Measurements from ENCODE around the gene AIDA.

Gene AIDA

DNA sequence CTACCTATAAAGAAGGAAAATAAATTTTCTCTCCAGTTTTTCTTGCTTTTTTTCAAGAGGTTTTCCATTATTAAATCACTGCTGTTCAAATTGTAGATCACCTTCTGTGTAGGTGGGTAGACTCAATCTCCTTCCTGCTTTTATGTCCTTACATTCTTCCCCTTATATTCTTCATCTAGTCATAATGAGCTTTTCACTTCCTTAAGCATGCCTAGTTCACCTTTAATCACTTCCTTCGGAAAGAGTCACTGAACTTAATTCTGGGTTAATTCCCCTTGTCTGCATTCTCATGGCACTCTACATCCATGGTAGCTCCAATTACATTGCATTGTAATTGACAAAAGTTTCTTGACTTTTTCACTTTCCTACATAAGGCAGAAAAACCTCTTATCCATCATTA, 18.6 kb upstream of the AIDA start:
- TF ChIP-seq, protein P1, sequence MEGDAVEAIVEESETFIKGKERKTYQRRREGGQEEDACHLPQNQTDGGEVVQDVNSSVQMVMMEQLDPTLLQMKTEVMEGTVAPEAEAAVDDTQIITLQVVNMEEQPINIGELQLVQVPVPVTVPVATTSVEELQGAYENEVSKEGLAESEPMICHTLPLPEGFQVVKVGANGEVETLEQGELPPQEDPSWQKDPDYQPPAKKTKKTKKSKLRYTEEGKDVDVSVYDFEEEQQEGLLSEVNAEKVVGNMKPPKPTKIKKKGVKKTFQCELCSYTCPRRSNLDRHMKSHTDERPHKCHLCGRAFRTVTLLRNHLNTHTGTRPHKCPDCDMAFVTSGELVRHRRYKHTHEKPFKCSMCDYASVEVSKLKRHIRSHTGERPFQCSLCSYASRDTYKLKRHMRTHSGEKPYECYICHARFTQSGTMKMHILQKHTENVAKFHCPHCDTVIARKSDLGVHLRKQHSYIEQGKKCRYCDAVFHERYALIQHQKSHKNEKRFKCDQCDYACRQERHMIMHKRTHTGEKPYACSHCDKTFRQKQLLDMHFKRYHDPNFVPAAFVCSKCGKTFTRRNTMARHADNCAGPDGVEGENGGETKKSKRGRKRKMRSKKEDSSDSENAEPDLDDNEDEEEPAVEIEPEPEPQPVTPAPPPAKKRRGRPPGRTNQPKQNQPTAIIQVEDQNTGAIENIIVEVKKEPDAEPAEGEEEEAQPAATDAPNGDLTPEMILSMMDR (IDR thresholded peaks at IDR 0.05), result no peak
- no peak overlapping the region for H3K4me3 ChIP-seq
- H3K4me1 ChIP-seq, result no peaks in the 10 kb centered on the region
- no peak overlapping the region for H3K27ac ChIP-seq
- peaks cover 91 to 99% (median 93%) of the 10 kb centered on the region in 3 donors for H3K36me3 ChIP-seq
- DNase-seq, result no peak
- no peaks in the 10 kb centered on the region for H3K9me3 ChIP-seq
- H3K27me3 ChIP-seq, result no peaks in the 10 kb centered on the region
- intact Hi-C loops (cut with DNase I; ENCODE audit: low total_unique reads), result loop anchor here (10.0 kb wide), 1 partner anchor 76 kb away; no protein-coding TSS in a partner anchor

DNA sequence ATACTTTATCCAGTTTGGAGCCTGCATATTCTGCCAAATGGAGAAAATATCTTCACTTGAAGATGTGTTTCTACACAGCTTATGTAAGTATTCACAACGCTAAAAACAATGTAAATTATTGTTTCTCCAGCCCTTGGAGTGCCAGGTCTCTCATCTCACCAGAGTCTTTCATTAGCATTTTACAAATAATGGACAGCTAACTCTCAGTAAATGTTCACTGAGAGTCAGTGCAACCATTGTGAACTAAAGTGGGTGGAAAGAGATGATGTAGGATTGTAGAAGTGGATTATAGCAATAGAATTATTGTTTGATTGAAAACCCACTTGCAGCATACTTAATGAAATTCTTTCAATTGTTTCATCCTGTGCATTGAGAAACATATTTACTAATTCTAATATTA, 16.5 kb upstream of the AIDA start:
- TF ChIP-seq, protein P1 (IDR thresholded peaks at IDR 0.05), result no peak
- no peak overlapping the region for H3K4me3 ChIP-seq
- no peaks in the 10 kb centered on the region for H3K27me3 ChIP-seq
- no peak for DNase-seq
- H3K4me1 ChIP-seq, result no peaks in the 10 kb centered on the region
- H3K36me3 ChIP-seq, result peaks cover 93 to 100% (median 95%) of the 10 kb centered on the region in 3 donors
- no peaks in the 10 kb centered on the region for H3K9me3 ChIP-seq
- H3K27ac ChIP-seq, result no peak overlapping the region
- intact Hi-C loops (cut with DNase I; ENCODE audit: low total_unique reads), result no loop called here

DNA sequence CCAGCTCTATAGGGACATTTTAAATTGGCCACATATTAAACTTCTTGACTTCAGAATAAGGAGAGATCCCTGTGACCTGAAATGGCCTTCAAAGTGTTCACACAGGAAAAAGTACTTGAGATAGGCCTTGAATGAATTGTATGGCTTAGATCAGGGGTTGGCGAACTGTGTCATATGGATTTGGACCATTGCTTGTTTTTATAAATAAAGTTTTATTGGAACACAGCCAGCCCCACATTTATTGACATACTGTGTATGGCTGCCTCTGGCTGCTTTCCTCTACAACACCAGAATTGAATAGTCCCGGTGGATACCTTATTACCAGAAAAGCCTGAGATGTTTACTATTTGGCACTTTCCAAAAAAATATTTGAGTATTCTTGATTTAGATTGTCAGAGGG, 4.1 kb upstream of the AIDA start:
- intact Hi-C loops (cut with DNase I; ENCODE audit: low total_unique reads), result loop anchor here (10.0 kb wide), 1 partner anchor 72 kb away; no protein-coding TSS in a partner anchor
- no peak for DNase-seq
- TF ChIP-seq, protein P1 (IDR thresholded peaks at IDR 0.05), result no peak
- Histone ChIP-seq H3K27ac (no peak overlapping the region), H3K27me3 (no peaks in the 10 kb centered on the region), H3K36me3 (peaks cover 41 to 58% (median 48%) of the 10 kb centered on the region in 3 donors), H3K9me3 (no peaks in the 10 kb centered on the region), H3K4me1 (peaks cover 0 to 15% (median 3%) of the 10 kb centered on the region in 4 donors), H3K4me3 (no peak overlapping the region)

DNA sequence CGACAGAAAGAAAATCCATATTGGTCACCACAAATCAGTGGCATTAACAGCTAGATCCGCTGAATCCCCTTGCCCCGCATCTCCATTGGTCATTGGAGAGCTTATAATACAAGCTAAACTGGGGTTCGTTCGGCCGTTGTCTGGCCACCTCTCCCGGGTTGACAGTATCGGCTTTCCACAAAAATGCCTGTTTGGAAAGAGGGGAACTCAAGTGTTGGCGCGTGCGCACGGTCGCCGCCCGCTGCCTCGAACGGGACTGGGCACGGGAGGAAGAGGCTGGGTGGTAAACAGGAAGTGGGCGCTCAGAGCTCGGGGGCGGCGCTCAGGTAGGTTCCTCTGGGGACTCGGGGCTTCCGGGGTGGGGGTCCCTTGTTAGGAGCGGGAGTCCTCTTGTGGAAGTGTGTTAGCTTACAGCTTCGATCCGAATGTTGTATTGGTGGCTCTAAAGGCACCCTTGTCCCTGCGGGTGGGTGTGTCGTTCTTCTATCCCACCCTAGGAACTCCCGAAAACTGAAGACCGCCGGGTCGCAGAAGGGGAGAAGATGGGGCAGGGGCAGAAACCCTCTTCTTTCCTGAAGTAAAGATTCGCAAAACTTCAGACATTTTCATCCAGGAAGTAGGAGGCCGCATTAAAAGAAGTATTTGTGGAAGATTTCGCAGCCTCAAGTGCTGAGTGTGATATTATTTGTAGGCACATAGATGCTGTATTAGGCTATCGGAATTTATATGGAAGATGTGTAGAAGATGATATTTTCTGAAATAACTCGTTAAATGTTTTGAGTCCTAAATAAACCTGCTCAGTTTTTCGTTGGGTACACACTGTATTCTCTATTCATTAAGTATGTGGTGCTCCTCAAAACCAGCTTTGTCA, 1.0 kb upstream of the AIDA start:
- peaks cover 14 to 29% (median 20%) of the 10 kb centered on the region in 3 donors for H3K36me3 ChIP-seq
- H3K4me1 ChIP-seq, result peaks cover 0 to 35% (median 19%) of the 10 kb centered on the region in 4 donors
- H3K27me3 ChIP-seq, result no peaks in the 10 kb centered on the region
- peak overlapping the region; percentile 67 to 74 for H3K4me3 ChIP-seq
- no peaks in the 10 kb centered on the region for H3K9me3 ChIP-seq
- TF ChIP-seq, protein P1 (IDR thresholded peaks at IDR 0.05), result no peak
- peak overlapping the region; percentile 95 for H3K27ac ChIP-seq
- peak; percentile 96 to 98 for DNase-seq
- intact Hi-C loops (cut with DNase I; ENCODE audit: low total_unique reads), result loop anchor here (10.0 kb wide), 1 partner anchor 69 kb away; no protein-coding TSS in a partner anchor

DNA sequence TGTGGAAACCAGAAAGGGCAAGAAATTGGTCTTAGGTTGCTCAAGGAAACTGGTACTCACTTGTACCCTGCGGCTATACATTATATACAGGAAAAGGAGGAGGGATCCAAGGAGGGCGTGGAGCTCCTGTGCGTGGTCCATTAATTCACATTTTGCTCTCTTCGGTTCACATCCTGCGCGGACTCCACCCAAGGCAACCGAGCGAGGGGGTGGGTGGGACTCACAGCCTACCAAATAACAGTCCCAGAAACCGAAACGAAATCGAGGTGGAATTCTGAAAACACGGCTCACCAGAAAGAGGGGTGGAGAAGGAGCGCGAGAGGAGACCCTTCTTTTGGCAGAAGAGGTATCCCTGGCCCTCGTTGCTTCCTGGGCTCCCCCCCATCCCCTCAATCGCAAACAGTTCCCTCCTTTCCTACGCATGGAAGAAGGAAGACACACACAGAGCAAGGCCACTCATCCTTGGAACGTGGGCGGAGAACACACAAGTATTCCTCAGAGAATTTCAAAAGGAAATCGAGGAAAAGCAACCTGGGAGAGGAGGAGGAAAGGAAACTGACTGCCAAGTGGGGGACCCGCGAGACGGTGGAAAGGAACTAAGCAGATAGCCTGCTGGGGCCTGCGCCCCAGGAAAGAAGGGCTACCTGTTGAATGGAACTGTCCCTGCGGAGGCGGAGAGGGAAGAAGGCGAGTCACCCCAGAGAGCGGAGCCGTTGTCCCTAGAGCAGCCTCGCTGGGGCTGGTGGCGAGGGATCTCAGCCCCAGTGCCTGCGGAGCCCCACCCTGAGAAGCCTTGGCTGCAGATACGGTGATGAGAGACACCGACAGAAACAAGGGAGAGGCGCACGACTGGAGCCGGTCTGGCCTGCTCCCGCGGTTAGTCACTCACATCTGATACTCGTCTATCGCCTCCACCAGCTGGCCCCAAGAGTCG, 705 bp downstream of the AIDA start:
- H3K27ac ChIP-seq, result peak overlapping the region; percentile 95
- intact Hi-C loops (cut with DNase I; ENCODE audit: low total_unique reads), result loop anchor here (10.0 kb wide), 1 partner anchor 67 kb away; no protein-coding TSS in a partner anchor
- peak; percentile 65 to 76 for DNase-seq

More for the DNA sequence above, 705 bp downstream of the AIDA start:
- Histone ChIP-seq H3K4me1 (peaks cover 0 to 35% (median 19%) of the 10 kb centered on the region in 4 donors), H3K36me3 (peaks cover 11 to 16% (median 13%) of the 10 kb centered on the region in 3 donors), H3K4me3 (peak overlapping the region; percentile 67 to 74), H3K27me3 (no peaks in the 10 kb centered on the region), H3K9me3 (no peaks in the 10 kb centered on the region)
- TF ChIP-seq, protein P1 (IDR thresholded peaks at IDR 0.05), result no peak

Data from tibial artery (tissue), 4 donors.